ENCODE results near the gene AHCYL1.

AHCYL1 gene

GRCh38 chr1:110062612-110063011, 78.0 kb downstream of the AHCYL1 start:
- DNase-seq (ENCODE audit: low read depth), result no peak

- DNase-seq (ENCODE audit: low read depth), result no peak
These were observed 79.2 kb downstream of the AHCYL1 start for GRCh38 chr1:110063781-110064180.

GRCh38 chr1:110064576-110065337, 80.2 kb downstream of the AHCYL1 start:
- DNase-seq (ENCODE audit: low read depth), result no peak

GRCh38 chr1:110065841-110066240, 81.3 kb downstream of the AHCYL1 start:
- no peak for DNase-seq (ENCODE audit: low read depth)

DNA sequence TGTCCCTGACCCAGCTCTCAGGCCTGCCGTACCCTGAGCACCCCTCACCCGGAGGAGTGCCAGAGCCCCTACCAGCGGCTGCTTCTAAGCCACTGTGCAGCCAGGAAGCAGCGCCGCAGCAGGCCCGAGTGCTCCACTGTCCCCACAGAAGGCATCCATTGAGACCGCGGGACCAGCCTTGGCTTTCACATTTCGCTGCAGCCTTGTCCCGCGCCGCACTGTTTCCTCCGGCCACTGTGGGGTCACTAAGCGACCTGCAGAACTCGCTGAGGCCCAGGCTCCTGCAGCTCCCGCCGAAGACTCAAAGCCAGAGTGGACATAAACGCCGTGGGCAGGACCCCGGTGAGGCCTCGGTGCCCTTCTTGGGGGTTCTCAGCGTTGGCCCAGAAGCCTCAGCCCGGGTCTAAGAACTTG, 82.9 kb downstream of the AHCYL1 start:
- DNase-seq (ENCODE audit: low read depth), result no peak

- DNase-seq (ENCODE audit: low read depth), result no peak
These were observed 83.5 kb downstream of the AHCYL1 start for GRCh38 chr1:110067893-110068645.

- no peak for DNase-seq (ENCODE audit: low read depth)
These were observed 84.3 kb downstream of the AHCYL1 start for GRCh38 chr1:110068646-110069403.

DNA sequence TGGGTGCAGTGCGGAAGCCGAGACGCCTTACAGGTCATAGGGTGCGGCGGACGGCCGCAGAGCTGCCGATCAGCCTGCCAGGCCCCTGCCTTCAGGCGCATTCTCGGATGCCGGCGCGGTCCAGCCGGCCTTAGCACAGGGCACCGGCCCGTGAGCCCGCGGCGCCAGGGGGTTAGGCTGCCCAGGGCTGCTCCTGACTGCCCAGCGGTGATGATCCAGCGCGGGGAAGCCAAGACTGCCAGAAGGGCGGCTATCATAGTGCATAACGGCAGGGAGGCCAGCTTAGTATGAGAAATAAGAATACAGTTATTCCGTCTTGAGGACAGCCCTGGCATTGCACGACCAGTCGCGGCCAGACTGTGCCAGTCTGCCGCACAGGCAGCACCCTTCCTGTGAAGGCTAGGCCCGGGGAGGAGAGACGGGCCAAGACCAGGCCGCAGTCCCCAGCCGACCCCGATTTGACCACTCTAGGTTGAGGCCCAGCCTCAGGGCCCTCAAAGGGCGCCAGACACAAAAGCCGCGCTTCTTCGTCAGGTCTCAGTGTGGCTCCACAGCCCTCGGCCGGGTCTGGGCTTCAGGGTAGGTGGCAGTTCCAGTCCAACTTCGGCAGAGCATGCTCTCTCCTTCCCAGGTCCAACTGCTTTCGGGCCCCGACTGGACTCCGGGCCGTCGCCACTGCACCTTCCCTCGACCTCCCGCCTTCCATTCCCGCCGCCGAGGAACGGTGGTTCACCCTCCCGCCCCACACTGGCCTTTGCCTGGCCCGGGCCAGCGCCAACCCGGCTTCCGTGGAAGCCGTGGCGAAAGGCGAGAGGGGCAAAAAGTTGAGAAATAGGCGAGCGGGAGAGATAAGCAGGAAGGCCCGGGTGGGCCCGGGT, 85.1 kb downstream of the AHCYL1 start:
- no peak for DNase-seq (ENCODE audit: low read depth)

DNA sequence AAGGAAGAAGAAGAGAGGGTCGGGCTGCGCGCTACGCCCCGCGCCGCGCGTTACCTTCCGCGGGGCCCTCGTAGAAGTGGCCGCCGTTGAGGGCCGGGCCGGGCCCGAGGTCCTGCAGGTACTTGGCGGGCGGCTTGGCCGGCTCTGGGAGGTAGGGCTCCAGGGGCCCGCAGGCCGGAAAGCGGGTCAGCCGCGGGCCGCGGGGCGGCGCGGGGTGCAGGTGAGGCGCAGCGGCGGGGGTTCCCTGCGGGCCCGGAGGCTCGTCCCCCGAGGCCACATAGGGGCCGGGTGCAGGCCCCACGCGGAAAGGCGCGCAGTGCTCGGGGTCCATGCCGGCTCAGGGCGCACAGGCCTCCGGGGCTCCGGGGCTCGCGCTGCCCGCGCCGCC, 85.7 kb downstream of the AHCYL1 start:
- DNase-seq (ENCODE audit: low read depth), result no peak

DNA sequence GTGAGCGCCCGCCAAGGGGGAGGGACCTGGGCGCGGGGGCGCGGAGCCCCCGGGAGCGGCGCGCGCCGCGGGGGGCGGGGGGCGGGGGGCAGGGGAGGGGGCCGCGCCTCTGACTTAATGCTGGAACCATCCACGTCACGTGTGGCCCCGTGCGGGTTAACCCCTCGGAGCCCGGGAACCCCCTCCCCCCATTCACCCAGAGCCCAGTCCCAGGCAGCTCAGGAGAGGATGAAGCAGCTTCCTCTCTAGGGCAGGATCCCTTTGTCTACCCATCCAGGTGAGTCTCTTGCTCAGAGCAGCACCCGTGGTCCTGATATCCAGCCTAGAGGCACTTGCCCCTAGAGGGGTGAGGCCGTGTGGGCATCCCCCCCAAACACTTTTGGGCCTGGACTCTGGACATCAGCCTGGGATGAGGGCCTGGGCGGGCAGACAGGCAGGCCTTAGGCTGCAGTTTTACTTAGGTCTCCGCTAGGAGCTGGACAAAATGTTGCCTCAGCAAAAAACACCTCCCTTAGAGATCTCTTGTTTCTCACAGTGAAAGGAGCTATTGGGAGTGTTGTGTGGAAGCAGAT, 86.2 kb downstream of the AHCYL1 start, which contains the start of gene ALX3:
ALX3 (minus strand) TSS at position 2 of the 572 bp plus-strand sequence. CDS start 60 bp downstream, outside the sequence.
- no peak for DNase-seq (ENCODE audit: low read depth)

Data from activated T-cell treated with anti-CD3 and anti-CD28 coated beads for 24 hours (primary cell).